Thyroid gland (tissue), 4 donors: Measurements from ENCODE around the gene MARK4. TPM values are rescaled to one million over a fixed set of nuclear protein-coding genes. Genes with fewer than 3 reads are reported as not detected.

Experiments
- DNase-seq, 2 donors: peaks; one replicate each; pipeline ENCODE4 v3.0.0-alpha.2; 2019
- H3K27ac ChIP-seq, 3 donors: fragments of 200-600 bp; sonication (generic); 1 replicate in 2 of 3; 2 replicates in 1 of 3; pipeline ENCODE4 v1.5.1; 2016 to 2019; ENCODE audit warnings: mild to moderate bottlenecking in 1 of 3, moderate library complexity in 1 of 3
- H3K27me3 ChIP-seq: fragments of 200-600 bp; sonication (generic); one replicate; pipeline ENCODE4 v1.5.1; 2019
- H3K36me3 ChIP-seq, 2 donors: fragments of 200-600 bp; sonication (generic); one replicate each; pipeline ENCODE4 v1.5.1; 2016 to 2019
- H3K4me1 ChIP-seq, 2 donors: fragments of 200-600 bp; sonication (generic); one replicate each; pipeline ENCODE4 v1.5.1; 2017 to 2019
- H3K4me3 ChIP-seq, 3 donors: fragments of 200-600 bp; sonication (generic); replicated peaks in 1 of 3; 1 replicate in 2 of 3; 2 replicates in 1 of 3; pipeline ENCODE4 v1.5.1; 2016; ENCODE audit warnings: mild to moderate bottlenecking in 1 of 3
- H3K9me3 ChIP-seq: fragments of 200-600 bp; sonication (generic); one replicate; pipeline ENCODE4 v1.5.1; 2017
- CTCF ChIP-seq, 6 experiments: fragments of 200-600 bp in 3 of 6; fragments of 450-650 bp in 3 of 6; sonication (generic) in 3 of 6; IDR thresholded peaks; one replicate each; pipeline ENCODE4 v1.5.1; 2016 to 2019; ENCODE audit warnings: antibody characterized with exemption in 6 of 6, mild to moderate bottlenecking in 2 of 6, inconsistent platforms in 1 of 6, moderate library complexity in 1 of 6
- POLR2A ChIP-seq, 2 donors: fragments of 450-650 bp; IDR thresholded peaks; one replicate each; pipeline ENCODE4 v1.6.1; 2017; ENCODE audit warnings: antibody characterized with exemption in 2 of 2, mild to moderate bottlenecking in 2 of 2, moderate library complexity in 1 of 2
- WGBS, 2 donors: methylation state at CpG; one replicate each; pipeline ENCODE4 v1.1.5; 2017; 5-methylcytosine and 5-hydroxymethylcytosine counted together
- intact Hi-C: fragments of 100-400 bp; cut with DNase I; formaldehyde crosslinking; loops from one replicate; pipeline ENCODE4 v1.15.1; 2023
- total RNA-seq, 4 donors: library from RNA; depleted of rRNA; stranded (reverse); fragments of >200 nt; gene quantifications; one replicate each; pipeline ENCODE4 v1.2.3, GENCODE V29; 2016

MARK4 gene
- total RNA-seq, 4 donors from 2014 or later = 18.5 to 25.1 (median 22.1) TPM

- TF ChIP-seq CTCF (IDR thresholded peaks at IDR 0.05) (no peak), POLR2A (IDR thresholded peaks at IDR 0.05) (no peak)
- H3K4me3 ChIP-seq = no peak overlapping the region
- 83 to 94% methylated on average over 13 to 17 of the region's 17 CpGs for WGBS, 2 donors
- no peaks in the 10 kb centered on the region for H3K27me3 ChIP-seq
- intact Hi-C loops = no loop called here
- DNase-seq = no peak
- H3K9me3 ChIP-seq = no peaks in the 10 kb centered on the region
- no peak overlapping the region for H3K27ac ChIP-seq
- no peaks in the 10 kb centered on the region for H3K4me1 ChIP-seq
- H3K36me3 ChIP-seq = peaks cover 3 to 6% of the 10 kb centered on the region in 2 donors
Measured at GRCh38 chr19:45350477-45351058, 99.5 kb downstream of the MARK4 start.

- TF ChIP-seq CTCF (IDR thresholded peaks at IDR 0.05) (no peak), POLR2A (IDR thresholded peaks at IDR 0.05) (no peak)
- intact Hi-C loops = no loop called here
Measured at GRCh38 chr19:45351401-45351952, 100.4 kb downstream of the MARK4 start.

GRCh38 chr19:45352062-45352461, 101.0 kb downstream of the MARK4 start:
- intact Hi-C loops = no loop called here
- Histone ChIP-seq H3K4me3 (no peak overlapping the region), H3K27me3 (no peaks in the 10 kb centered on the region), H3K9me3 (no peaks in the 10 kb centered on the region), H3K27ac (no peak overlapping the region), H3K36me3 (peaks cover 3 to 6% of the 10 kb centered on the region in 2 donors), H3K4me1 (no peaks in the 10 kb centered on the region)
- TF ChIP-seq CTCF (IDR thresholded peaks at IDR 0.05) = no peak
- TF ChIP-seq POLR2A (IDR thresholded peaks at IDR 0.05) = no peak
- DNase-seq = no peak
- whole genome bisulfite sequencing, 2 donors = 95 to 98% methylated on average over 10 to 13 of the region's 15 CpGs

More at GRCh38 chr19:45351401-45351952, 100.4 kb downstream of the MARK4 start:
- Histone ChIP-seq H3K27ac (no peak overlapping the region), H3K4me1 (no peaks in the 10 kb centered on the region), H3K4me3 (no peak overlapping the region), H3K27me3 (no peaks in the 10 kb centered on the region), H3K36me3 (peaks cover 3 to 6% of the 10 kb centered on the region in 2 donors), H3K9me3 (no peaks in the 10 kb centered on the region)
- WGBS, 2 donors = 82 to 92% methylated on average over 6 to 11 of the region's 13 CpGs
- DNase-seq = no peak

GRCh38 chr19:45352471-45352870, 101.4 kb downstream of the MARK4 start:
- intact Hi-C loops = no loop called here
- Histone ChIP-seq H3K4me3 (no peak overlapping the region), H3K4me1 (no peaks in the 10 kb centered on the region), H3K9me3 (no peaks in the 10 kb centered on the region), H3K27ac (no peak overlapping the region), H3K36me3 (peaks cover 3 to 6% of the 10 kb centered on the region in 2 donors), H3K27me3 (no peaks in the 10 kb centered on the region)
- DNase-seq = no peak
- TF ChIP-seq CTCF (IDR thresholded peaks at IDR 0.05) (no peak), POLR2A (IDR thresholded peaks at IDR 0.05) (no peak)
- 87 to 95% methylated on average over 14 of the region's 20 CpGs for WGBS, 2 donors
